ENCODE results near the gene IFNLR1. TPM values are rescaled to one million over a fixed set of nuclear protein-coding genes. Genes with fewer than 3 reads are reported as not detected.

Gene IFNLR1
- total RNA-seq, 1 experiment from 2014 or later: 9.6 TPM

DNA sequence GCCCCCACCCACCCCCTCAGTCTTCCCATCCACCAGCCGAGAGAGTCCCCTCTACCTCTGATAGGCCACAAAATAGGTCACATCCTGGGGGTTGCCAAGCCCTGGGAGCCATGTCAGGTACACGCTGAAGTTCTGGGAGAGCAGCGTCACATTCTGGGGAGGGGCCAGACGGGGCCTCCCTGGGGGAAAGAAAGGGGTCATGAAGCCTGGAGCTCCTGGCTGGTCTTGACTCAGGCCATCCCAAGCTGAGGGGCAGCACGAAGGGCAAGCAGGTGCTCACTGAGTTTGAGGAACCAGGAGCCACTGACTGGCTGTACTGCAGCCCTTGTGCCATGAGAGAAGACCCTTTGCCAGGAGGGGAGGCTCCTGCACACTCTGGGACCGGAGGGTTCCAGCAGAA is 6.4 kb downstream of the IFNLR1 start:
- Histone ChIP-seq H3K4ac (ENCODE audit: low read depth, low read length) (no peak overlapping the region), H2AK5ac (ENCODE audit: insufficient read length, low read length) (no peak overlapping the region), H3K4me2 (ENCODE audit: insufficient read depth, insufficient read length, low read length) (no peak overlapping the region), H3K14ac (ENCODE audit: insufficient read depth, low read length) (no peak overlapping the region), H2AFZ (ENCODE audit: low read length) (no peak overlapping the region), H3K9me3 (ENCODE audit: control insufficient read depth, low read depth, low read length) (no peaks in the 10 kb centered on the region), H3K56ac (ENCODE audit: insufficient read length, low read depth, low read length) (no peak overlapping the region), H2BK12ac (ENCODE audit: insufficient read length, low read depth, low read length) (no peak overlapping the region), H3K23me2 (ENCODE audit: insufficient read length, low read depth, low read length, poor library complexity, severe bottlenecking) (no peaks in the 10 kb centered on the region), H4K5ac (ENCODE audit: insufficient read length, low read depth, low read length) (no peak overlapping the region), H3K9ac (ENCODE audit: extremely low read depth, insufficient read length, low read length) (no peak overlapping the region), H4K91ac (ENCODE audit: insufficient read length, low read depth, low read length) (no peak overlapping the region), H3K18ac (ENCODE audit: insufficient read length, low read depth, low read length) (no peak overlapping the region), H3K27ac (ENCODE audit: insufficient read length, low read depth, low read length) (no peak overlapping the region), H4K8ac (replicated peaks; ENCODE audit: insufficient read length, low read depth, low read length) (no peak overlapping the region), H4K20me1 (ENCODE audit: control insufficient read depth, insufficient read depth, insufficient read length) (no peaks in the 10 kb centered on the region), H3K79me2 (ENCODE audit: insufficient read depth, low read length) (peaks cover 3% of the 10 kb centered on the region; the same call in 1 of the 2 replicates), H3K79me1 (ENCODE audit: insufficient read depth, low read depth, low read length, poor library complexity, severe bottlenecking) (no peaks in the 10 kb centered on the region), H2BK5ac (ENCODE audit: insufficient read length, low read length) (no peak overlapping the region), H2BK120ac (ENCODE audit: low read depth, low read length, poor library complexity, severe bottlenecking) (no peak overlapping the region), H2BK15ac (ENCODE audit: low read depth, low read length) (no peak overlapping the region), H3K27me3 (ENCODE audit: insufficient read depth, low read length) (no peaks in the 10 kb centered on the region; the same call in 1 of the 2 replicates), H3K4me1 (ENCODE audit: insufficient read depth, low read length) (no peaks in the 10 kb centered on the region), H3K23ac (ENCODE audit: insufficient read length, low read depth, low read length) (no peak overlapping the region), H2BK20ac (ENCODE audit: low read depth, low read length, poor library complexity, severe bottlenecking) (no peak overlapping the region), H3T11ph (ENCODE audit: low read length) (no peak overlapping the region)
- Mint-ChIP-seq H3K4me3 (no peak overlapping the region), H3K27me3 (ENCODE audit: low read depth) (no peaks in the 10 kb centered on the region), H3K4me1 (peaks cover 6% of the 10 kb centered on the region in 2 experiments; a peak in 3 of 4 replicates), H3K27ac (peak overlapping the region in 1 of 3 experiments; percentile 68; a peak in 1 of 7 replicates), H3K36me3 (ENCODE audit: insufficient read depth in 1 of 3, low read depth in 3 of 3) (peaks cover 0 to 18% (median 16%) of the 10 kb centered on the region in 3 experiments; a peak in 5 of 7 replicates), H3K9me3 (no peaks in the 10 kb centered on the region)
- WGBS (ENCODE audit: extremely low coverage, insufficient read length, low lambda C conversion rate): no CpG with 5 or more reads among the region's 6 CpGs
- TF ChIP-seq, protein P1, sequence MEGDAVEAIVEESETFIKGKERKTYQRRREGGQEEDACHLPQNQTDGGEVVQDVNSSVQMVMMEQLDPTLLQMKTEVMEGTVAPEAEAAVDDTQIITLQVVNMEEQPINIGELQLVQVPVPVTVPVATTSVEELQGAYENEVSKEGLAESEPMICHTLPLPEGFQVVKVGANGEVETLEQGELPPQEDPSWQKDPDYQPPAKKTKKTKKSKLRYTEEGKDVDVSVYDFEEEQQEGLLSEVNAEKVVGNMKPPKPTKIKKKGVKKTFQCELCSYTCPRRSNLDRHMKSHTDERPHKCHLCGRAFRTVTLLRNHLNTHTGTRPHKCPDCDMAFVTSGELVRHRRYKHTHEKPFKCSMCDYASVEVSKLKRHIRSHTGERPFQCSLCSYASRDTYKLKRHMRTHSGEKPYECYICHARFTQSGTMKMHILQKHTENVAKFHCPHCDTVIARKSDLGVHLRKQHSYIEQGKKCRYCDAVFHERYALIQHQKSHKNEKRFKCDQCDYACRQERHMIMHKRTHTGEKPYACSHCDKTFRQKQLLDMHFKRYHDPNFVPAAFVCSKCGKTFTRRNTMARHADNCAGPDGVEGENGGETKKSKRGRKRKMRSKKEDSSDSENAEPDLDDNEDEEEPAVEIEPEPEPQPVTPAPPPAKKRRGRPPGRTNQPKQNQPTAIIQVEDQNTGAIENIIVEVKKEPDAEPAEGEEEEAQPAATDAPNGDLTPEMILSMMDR (conservative IDR thresholded peaks at IDR 0.05): no peak
- no peak for DNase-seq

All from H9 (cell line).